GM18907 (cell line): ENCODE results near the gene PSG11.
"Not testable (repeated sequence)": the region's sequence is repeated elsewhere in the genome, so short reads cannot be mapped to it uniquely, and the experiment has no call there.

Source experiments
- ATAC-seq: cut with Tn5 transposase; IDR thresholded peaks from one replicate; pipeline ENCODE4 v1.9.1; 2021; ENCODE audit warnings: mild to moderate bottlenecking, moderate library complexity; ENCODE audit not compliant: unreplicated experiment

Gene PSG11

GRCh38 chr19:43026369-43026768 lies at the start of gene PSG11:
TSS of gene PSG11 (minus strand) at chr19:43026469. CDS start at chr19:43026372, 97 bp downstream.
- ATAC-seq, result not testable (repeated sequence)

GRCh38 chr19:43062418-43062817 lies 36.1 kb upstream of the PSG11 start:
- not testable (repeated sequence) for ATAC-seq

- not testable (repeated sequence) for ATAC-seq
These were observed 35.1 kb upstream of the PSG11 start for GRCh38 chr19:43061326-43061725.

GRCh38 chr19:43060254-43060653 lies 34.0 kb upstream of the PSG11 start:
- not testable (repeated sequence) for ATAC-seq

GRCh38 chr19:43059482-43059881 lies 33.2 kb upstream of the PSG11 start:
- not testable (repeated sequence) for ATAC-seq

- not testable (repeated sequence) for ATAC-seq
These were observed 32.2 kb upstream of the PSG11 start for GRCh38 chr19:43058440-43058839.

- ATAC-seq, result not testable (repeated sequence)
These were observed 21.7 kb upstream of the PSG11 start for GRCh38 chr19:43047966-43048365.

GRCh38 chr19:43046578-43046977 lies 20.3 kb upstream of the PSG11 start:
- ATAC-seq, result not testable (repeated sequence)

GRCh38 chr19:43043492-43044180 lies 17.4 kb upstream of the PSG11 start:
- not testable (repeated sequence) for ATAC-seq

- ATAC-seq, result not testable (repeated sequence)
These were observed 5.4 kb upstream of the PSG11 start for GRCh38 chr19:43031645-43032044.

GRCh38 chr19:43028866-43029265 lies 2.6 kb upstream of the PSG11 start:
- ATAC-seq, result no peak

- not testable (repeated sequence) for ATAC-seq
These were observed 1.7 kb upstream of the PSG11 start for GRCh38 chr19:43027985-43028384.

- not testable (repeated sequence) for ATAC-seq
These were observed 792 bp upstream of the PSG11 start for GRCh38 chr19:43027061-43027460.

- ATAC-seq, result not testable (repeated sequence)
These were observed 4.2 kb downstream of the PSG11 start for GRCh38 chr19:43022098-43022497.

- not testable (repeated sequence) for ATAC-seq
These were observed 4.6 kb downstream of the PSG11 start for GRCh38 chr19:43021629-43022028.

GRCh38 chr19:43019588-43019987 lies 6.7 kb downstream of the PSG11 start:
- not testable (repeated sequence) for ATAC-seq

- ATAC-seq, result not testable (repeated sequence)
These were observed 20.4 kb downstream of the PSG11 start for GRCh38 chr19:43005841-43006240.

- not testable (repeated sequence) for ATAC-seq
These were observed 21.4 kb downstream of the PSG11 start for GRCh38 chr19:43004846-43005245.

- not testable (repeated sequence) for ATAC-seq
These were observed 22.6 kb downstream of the PSG11 start for GRCh38 chr19:43003634-43004033.

GRCh38 chr19:43002948-43003347 lies 23.3 kb downstream of the PSG11 start:
- not testable (repeated sequence) for ATAC-seq

- ATAC-seq, result not testable (repeated sequence)
These were observed 30.1 kb downstream of the PSG11 start for GRCh38 chr19:42996161-42996560.

- ATAC-seq, result not testable (repeated sequence)
These were observed 34.2 kb downstream of the PSG11 start for GRCh38 chr19:42992029-42992604.
